Measurements from ENCODE around the gene USP33.
"Not testable (repeated sequence)": the region's sequence is repeated elsewhere in the genome, so short reads cannot be mapped to it uniquely, and the experiment has no call there.

Gene USP33

DNA sequence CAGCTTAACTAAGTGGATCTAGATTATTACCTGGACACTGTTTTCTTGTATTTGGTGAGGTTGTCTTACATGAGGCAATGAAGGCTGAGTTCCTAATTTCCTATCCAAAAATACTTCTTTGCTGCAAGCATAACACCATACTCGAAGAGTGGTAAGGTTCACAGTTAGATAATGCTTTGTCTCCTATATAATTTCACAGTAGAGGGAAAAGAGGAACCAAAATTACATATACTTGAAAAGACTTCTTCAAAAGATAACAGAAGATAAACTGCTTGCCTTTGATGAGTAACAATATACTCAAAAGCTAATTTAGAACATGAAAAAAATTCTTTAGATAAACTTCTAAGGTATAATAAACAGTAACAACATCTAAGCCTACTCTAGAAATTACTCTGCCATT is 20.4 kb downstream of the USP33 start:
- DNase-seq (ENCODE audit: low read depth), result no peak

DNA sequence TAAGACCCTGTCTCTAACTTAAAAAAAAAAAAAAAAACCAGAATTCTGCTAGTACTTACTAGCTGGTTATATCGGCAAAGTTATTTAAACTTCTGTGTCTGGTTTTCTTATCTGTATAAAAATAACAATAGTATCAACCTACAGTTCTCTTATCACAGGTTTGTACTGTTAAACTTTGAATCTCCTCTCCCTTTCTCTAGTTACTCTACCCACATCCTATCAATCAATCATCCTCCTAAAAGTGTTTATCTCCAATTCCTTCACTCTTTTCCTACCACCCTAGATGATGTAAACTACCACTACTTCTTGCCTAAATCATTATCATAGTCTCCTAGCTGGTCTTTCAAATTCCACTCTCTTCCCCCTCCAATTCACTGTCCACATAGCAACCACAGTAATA is 27.6 kb downstream of the USP33 start:
- DNase-seq (ENCODE audit: low read depth), result no peak

DNA sequence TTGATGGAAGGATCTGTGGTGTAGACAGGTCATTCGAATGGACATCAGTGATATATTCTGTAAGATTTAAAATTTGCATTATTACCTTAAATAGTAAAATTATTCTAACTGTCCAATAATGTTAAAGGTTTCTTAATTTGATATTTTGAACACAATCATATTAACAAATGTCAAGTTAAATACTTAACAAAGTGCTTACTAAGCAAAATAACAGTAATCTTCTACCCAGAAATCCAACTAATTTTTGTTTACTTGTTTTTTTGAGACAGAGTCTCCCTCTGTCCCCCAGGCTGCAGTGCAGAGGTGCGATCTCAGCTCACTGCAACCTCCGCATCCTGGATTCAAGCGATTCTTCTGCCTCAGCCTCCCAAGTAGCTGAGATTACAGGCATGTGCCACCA is 33.9 kb downstream of the USP33 start:
- DNase-seq (ENCODE audit: low read depth), result no peak

DNA sequence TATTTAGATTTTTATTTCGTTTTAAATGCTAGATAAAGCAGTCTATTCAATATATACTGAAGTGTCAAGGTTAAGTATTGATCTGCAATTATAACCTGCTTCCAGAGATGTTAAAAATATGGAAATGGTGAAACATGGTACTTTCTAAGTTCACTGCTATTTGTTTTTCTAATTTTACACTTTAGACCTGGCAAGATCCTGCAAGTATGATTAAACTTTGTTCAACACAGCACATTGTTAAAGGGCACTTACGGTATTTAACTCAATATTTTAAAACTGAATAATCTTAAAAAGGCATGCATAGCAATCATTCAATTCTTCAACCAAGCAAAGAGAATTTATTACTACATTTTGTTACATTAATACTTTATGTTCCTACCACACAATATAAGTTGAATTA is 41.5 kb downstream of the USP33 start:
- no peak for DNase-seq (ENCODE audit: low read depth)

GRCh38 chr1:77716065-77716464 is 43.6 kb downstream of the USP33 start:
- no peak for DNase-seq (ENCODE audit: low read depth)

DNA sequence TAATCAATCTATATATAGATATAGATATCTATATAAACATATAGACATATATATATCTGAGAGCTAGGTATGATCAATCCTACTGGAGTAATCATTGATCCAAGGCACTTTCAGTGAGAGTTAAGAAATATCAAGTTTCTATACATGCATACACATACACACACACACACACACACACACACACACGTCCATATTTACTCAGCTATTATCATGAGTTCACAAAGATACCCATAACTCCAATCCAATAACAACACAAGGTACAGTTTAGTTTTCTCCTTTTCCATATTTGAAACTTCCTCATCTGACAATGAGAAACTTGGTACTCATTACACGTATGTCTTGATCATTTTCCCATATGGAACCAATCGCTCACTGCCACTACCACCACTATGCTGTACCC is 49.9 kb downstream of the USP33 start:
- DNase-seq (ENCODE audit: low read depth), result no peak

DNA sequence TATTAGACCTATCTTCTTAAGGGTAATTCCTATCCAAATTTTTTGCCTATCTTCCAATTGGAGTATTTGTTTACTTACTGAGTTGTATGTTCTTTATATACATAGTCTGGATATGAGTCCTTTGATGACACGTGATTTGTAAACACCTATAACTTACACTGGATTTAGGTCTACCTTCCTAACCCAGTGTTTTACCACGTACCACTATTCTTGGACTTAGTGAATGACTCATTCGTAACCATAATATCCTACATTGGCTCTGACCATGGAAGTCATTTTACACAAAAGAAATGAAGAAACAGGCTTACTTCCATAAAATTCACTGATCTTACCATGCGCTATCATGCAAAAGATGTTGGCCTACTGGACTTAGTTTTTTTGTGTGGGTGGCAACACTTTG is 53.3 kb downstream of the USP33 start:
- no peak for DNase-seq (ENCODE audit: low read depth)

DNA sequence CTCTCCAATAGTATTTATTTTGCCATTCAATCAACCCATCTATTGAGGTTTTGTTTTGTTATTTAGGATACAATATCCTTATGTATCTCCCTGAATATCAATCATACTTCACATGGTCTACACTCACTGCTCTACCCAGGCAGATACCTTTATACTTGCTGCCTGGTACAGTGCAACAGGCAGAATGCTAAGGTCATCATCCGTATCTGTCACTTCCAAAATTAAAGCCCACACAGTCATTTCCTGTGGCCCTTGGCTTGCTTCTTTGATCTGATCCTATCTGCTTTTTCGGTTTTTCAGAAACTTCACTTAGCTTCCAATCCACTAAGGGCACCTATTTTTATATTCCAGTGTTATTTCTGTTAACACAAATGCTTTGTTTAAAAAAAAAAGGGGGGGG is 54.9 kb downstream of the USP33 start:
- DNase-seq (ENCODE audit: low read depth), result no peak

DNA sequence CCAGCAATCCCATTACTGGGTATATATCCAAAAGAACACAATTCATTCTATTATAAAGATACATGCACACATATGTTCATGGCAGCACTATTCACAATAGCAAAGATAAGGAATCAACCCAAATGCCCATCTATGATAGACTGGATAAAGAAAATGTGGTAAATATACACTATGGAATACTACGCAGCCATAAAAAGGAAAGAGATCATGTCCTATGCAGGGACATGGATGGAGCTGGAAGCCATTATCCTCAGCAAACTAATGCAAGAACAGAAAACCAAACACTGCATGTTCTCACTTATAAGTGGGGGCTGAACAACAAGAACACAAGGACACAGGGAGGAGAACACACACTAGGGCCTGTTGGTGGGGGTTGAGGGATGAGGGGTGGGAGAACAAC is 60.0 kb downstream of the USP33 start:
- DNase-seq (ENCODE audit: low read depth), result not testable (repeated sequence)

GRCh38 chr1:77697441-77697840 is 62.2 kb downstream of the USP33 start:
- no peak for DNase-seq (ENCODE audit: low read depth)

GRCh38 chr1:77688939-77689338 is 70.7 kb downstream of the USP33 start:
- no peak for DNase-seq (ENCODE audit: low read depth)

DNA sequence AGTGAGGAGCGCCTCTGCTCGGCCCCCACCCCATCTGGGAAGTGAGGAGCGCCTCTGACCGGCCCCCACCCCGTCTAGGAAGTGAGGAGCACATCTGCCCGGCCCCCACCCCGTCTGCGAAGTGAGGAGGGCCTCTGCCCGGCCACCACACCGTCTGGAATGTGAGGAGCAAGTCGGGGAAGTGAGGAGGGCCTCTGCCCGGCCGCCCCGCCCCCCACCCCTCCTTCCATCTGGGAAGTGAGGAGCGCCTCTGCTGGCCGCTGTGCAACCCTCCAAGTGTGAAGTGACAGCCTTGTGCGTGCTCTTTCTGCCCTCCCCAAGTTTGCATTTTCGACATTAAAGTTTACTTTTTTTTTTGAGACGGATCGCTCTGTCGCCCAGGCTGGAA is 72.1 kb downstream of the USP33 start:
- DNase-seq (ENCODE audit: low read depth), result no peak

- no peak for DNase-seq (ENCODE audit: low read depth)
Observed at GRCh38 chr1:77686796-77687518, 72.7 kb downstream of the USP33 start.

DNA sequence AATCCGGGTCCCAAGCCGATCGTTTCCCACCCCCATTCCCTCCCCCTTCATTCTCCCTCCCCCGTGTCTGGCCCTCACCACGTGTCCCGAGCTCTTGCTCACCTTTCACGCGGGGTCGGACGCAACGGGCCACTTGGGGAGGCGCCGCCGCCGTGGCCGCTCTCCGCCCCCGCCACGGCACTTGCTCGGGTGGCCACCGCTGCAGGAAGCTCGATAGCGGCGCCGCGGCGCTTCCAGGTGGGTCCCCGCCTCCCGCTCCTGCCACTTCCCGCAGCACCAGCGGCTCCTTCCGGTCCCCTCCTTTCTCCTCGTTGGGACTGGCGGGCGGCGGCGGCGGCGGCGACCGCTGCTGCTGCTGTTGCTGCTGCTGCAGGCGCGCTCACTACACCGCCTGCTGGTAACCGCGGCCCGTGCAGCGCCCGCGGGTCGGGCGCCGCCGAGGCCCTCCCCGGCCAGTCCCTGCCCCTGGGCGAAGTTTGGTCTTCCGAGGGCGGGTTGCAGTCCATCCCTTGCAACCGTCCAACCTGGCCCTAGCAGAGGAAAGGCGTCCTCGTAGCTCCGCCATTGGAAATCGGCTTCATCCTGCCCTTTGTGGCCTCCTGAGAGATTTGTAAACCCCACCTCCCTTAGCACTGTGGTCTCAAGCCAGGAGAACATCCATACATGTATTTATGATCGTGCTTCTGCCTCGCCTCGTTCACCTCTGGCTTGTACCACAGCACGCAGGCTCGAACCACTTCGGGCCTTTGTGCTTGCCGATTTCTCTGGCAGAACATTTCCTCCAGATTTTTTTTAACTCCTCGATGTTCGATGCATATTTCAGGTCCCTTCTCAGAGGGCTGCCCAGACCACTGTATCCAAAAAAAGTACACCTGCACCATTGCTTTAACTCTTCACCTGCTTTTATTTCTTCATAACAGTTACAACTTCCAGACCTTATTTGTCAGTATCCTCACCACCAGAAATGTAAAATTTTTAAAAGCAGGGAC is 76.2 kb downstream of the USP33 start:
- peak; percentile 87 for DNase-seq (ENCODE audit: low read depth)

- peak; percentile 81 for DNase-seq (ENCODE audit: low read depth)
Observed at GRCh38 chr1:77682460-77683159, 77.0 kb downstream of the USP33 start, which contains the start of gene ZZZ3. Gene ZZZ3, minus strand, starts transcription at chr1:77682658. Its CDS starts 49,304 bp downstream, at chr1:77633354.

GRCh38 chr1:77680173-77680572 is 79.5 kb downstream of the USP33 start:
- DNase-seq (ENCODE audit: low read depth), result no peak

DNA sequence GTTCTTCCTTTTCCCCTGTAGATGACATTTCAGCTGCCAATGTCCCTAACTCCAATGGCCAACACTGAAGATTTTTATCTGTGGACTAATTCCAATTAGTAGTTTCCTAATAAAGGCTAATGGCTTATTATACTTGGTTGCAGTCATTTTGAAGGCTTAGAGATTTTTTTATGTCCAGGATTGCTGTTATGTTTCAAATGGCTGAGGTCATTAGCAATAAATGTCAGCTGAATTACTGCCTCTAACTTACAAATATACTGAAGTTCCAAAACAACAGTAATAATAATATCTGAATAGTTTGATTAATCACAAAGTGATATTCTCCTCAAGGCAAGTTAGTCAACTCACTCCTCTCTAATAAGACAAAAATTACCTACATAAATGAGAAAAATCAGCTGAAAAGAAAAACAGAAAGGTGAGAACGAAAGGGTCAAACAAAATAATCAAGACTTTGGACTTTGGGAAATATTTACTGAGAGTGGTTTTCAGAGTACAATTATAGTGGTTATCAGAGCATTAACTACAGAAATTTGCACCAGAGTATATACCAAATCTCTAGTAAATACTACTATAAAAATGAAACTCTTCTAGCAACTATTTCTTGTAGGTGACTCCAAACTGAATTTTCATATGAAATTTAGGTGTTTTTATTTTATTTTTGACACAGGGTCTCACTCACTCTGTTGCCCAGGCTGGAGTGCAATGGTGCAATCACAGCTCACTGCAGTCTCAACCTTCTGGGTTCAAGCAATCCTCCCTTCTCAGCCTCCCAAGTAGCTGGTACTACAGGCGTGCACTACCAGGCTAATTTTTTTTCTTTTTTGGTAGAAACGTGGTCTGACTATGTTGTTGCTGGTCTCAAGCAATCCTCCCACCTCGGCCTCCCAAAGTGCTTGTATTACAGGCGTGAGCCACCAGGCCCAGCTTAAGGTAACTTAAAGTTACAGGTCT is 80.7 kb downstream of the USP33 start:
- no peak for DNase-seq (ENCODE audit: low read depth)

- DNase-seq (ENCODE audit: low read depth), result not testable (repeated sequence)
Observed at GRCh38 chr1:77674807-77675206, 84.8 kb downstream of the USP33 start.

GRCh38 chr1:77673716-77674355 is 85.8 kb downstream of the USP33 start:
- DNase-seq (ENCODE audit: low read depth), result no peak

DNA sequence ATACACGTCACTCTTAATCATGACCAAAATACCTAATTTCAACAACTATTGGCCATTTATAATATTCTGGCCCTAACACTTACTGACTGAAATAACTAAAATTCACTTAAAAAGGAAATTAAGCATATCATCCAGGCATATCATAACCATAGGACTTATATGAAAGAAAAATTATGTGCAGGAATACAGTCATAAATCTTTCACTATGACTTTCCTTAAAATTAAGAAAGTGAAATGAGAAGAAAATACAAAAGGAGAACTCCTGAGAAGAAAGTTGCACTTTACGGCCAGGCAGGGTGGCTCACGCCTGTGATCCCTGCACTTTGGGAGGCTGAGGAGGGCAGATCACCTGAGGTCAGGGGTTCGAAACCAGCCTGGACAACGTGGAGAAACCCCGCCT is 86.6 kb downstream of the USP33 start:
- no peak for DNase-seq (ENCODE audit: low read depth)

GRCh38 chr1:77672374-77672773 is 87.3 kb downstream of the USP33 start:
- DNase-seq (ENCODE audit: low read depth), result no peak
